GM19467 (cell line): ENCODE measurements around the gene PRICKLE2.

Source experiments
- ATAC-seq: cut with Tn5 transposase; IDR thresholded peaks from one replicate; pipeline ENCODE4 v1.9.1; 2021; ENCODE audit warnings: mild to moderate bottlenecking, moderate library complexity; ENCODE audit not compliant: unreplicated experiment

Gene PRICKLE2

GRCh38 chr3:64081235-64081630 is 144.0 kb downstream of the PRICKLE2 start:
- ATAC-seq = no peak

- ATAC-seq = no peak
These were observed 144.5 kb downstream of the PRICKLE2 start for GRCh38 chr3:64080616-64081234.

GRCh38 chr3:64079369-64080150 is 145.7 kb downstream of the PRICKLE2 start:
- no peak for ATAC-seq

GRCh38 chr3:64078966-64079365 is 146.3 kb downstream of the PRICKLE2 start:
- ATAC-seq = no peak

- no peak for ATAC-seq
These were observed 150.2 kb downstream of the PRICKLE2 start for GRCh38 chr3:64074895-64075679.

- no peak for ATAC-seq
These were observed 151.2 kb downstream of the PRICKLE2 start for GRCh38 chr3:64074060-64074459.

- ATAC-seq = no peak
These were observed 152.0 kb downstream of the PRICKLE2 start for GRCh38 chr3:64073158-64073761.

GRCh38 chr3:64072126-64072525 is 153.1 kb downstream of the PRICKLE2 start:
- no peak for ATAC-seq

- no peak for ATAC-seq
These were observed 154.6 kb downstream of the PRICKLE2 start for GRCh38 chr3:64070704-64071103.

GRCh38 chr3:64067506-64068346 is 157.5 kb downstream of the PRICKLE2 start:
- ATAC-seq = no peak

GRCh38 chr3:64064804-64065203 is 160.5 kb downstream of the PRICKLE2 start:
- ATAC-seq = no peak

- no peak for ATAC-seq
These were observed 161.3 kb downstream of the PRICKLE2 start for GRCh38 chr3:64063983-64064438.

- no peak for ATAC-seq
These were observed 161.9 kb downstream of the PRICKLE2 start for GRCh38 chr3:64063207-64063982.

GRCh38 chr3:64061628-64062027 is 163.6 kb downstream of the PRICKLE2 start:
- ATAC-seq = no peak

- no peak for ATAC-seq
These were observed 165.6 kb downstream of the PRICKLE2 start for GRCh38 chr3:64059484-64060175.

GRCh38 chr3:64058566-64058965 is 166.7 kb downstream of the PRICKLE2 start:
- no peak for ATAC-seq

GRCh38 chr3:64057231-64057630 is 168.0 kb downstream of the PRICKLE2 start:
- ATAC-seq = no peak

GRCh38 chr3:64056606-64057180 is 168.6 kb downstream of the PRICKLE2 start:
- ATAC-seq = no peak

GRCh38 chr3:64055076-64055475 is 170.2 kb downstream of the PRICKLE2 start:
- ATAC-seq = no peak
